ENCODE results near the gene ZBTB7B.

- TF ChIP-seq EP300 (IDR thresholded peaks at IDR 0.05), result no peak
- no peak for TF ChIP-seq POLR2A (IDR thresholded peaks at IDR 0.05; ENCODE audit: low read length)
- TF ChIP-seq RFX5 (IDR thresholded peaks at IDR 0.05), result no peak
- TF ChIP-seq CBX2 (IDR thresholded peaks at IDR 0.05; ENCODE audit: borderline replicate concordance, low read depth), result no peak
- TF ChIP-seq USF2 (IDR thresholded peaks at IDR 0.05), result no peak
- no peak for TF ChIP-seq HOXB13 (CRISPR knock-in tag; IDR thresholded peaks at IDR 0.05; ENCODE audit: low read depth)
- no peak for TF ChIP-seq ZNF302 (CRISPR knock-in tag; IDR thresholded peaks at IDR 0.05)
- TF ChIP-seq CTCF (IDR thresholded peaks at IDR 0.05), result no peak
Observed at GRCh38 chr1:154982341-154982740, 20.3 kb upstream of the ZBTB7B start.

Measured in A549 (cell line).